Astrocyte of the spinal cord (primary cell): ENCODE results near the gene GAS2L2.

Experiments used
- DNase-seq: peaks from one replicate; pipeline ENCODE4 v3.0.0; 2011; ENCODE audit warnings: low read depth, low spot score
- H3K4me3 ChIP-seq: 2 replicates; pipeline ENCODE4 v1.5.1; 2011; ENCODE audit warnings: low read depth, mild to moderate bottlenecking, low read length, moderate library complexity
- CTCF ChIP-seq: IDR thresholded peaks from 2 replicates; pipeline ENCODE4 v1.5.1; 2012; ENCODE audit warnings: low read depth, mild to moderate bottlenecking, low read length, inconsistent platforms
- in situ Hi-C: cut with HindIII; loops from 2 replicates; pipeline ENCODE4 v1.10.0; 2017; ENCODE audit warnings: low sequenced_read_pairs

Gene GAS2L2

GRCh38 chr17:35774499-35774898 is 21.5 kb upstream of the GAS2L2 start:
- H3K4me3 ChIP-seq: no peak overlapping the region
- no peak for TF ChIP-seq CTCF
- peak; percentile 68 for DNase-seq
- in situ Hi-C loops: no loop called here

GRCh38 chr17:35773679-35774425 is 20.8 kb upstream of the GAS2L2 start:
- DNase-seq: no peak

GRCh38 chr17:35773129-35773528 is 20.1 kb upstream of the GAS2L2 start:
- DNase-seq: no peak
- no peak for TF ChIP-seq CTCF
- no peak overlapping the region for H3K4me3 ChIP-seq
- in situ Hi-C loops: no loop called here

More at GRCh38 chr17:35773679-35774425, 20.8 kb upstream of the GAS2L2 start:
- no peak for TF ChIP-seq CTCF
- in situ Hi-C loops: no loop called here
- H3K4me3 ChIP-seq: no peak overlapping the region

GRCh38 chr17:35769895-35770486 is 17.0 kb upstream of the GAS2L2 start:
- no peak for DNase-seq
- H3K4me3 ChIP-seq: no peak overlapping the region
- peak; percentile 26 for TF ChIP-seq CTCF
- in situ Hi-C loops: no loop called here

GRCh38 chr17:35768797-35769196 is 15.8 kb upstream of the GAS2L2 start:
- no peak overlapping the region for H3K4me3 ChIP-seq
- no peak for TF ChIP-seq CTCF
- in situ Hi-C loops: no loop called here
- DNase-seq: no peak

GRCh38 chr17:35766903-35767510 is 14.0 kb upstream of the GAS2L2 start:
- DNase-seq: peak; percentile 36
- TF ChIP-seq CTCF: peak; percentile 52
- in situ Hi-C loops: no loop called here
- H3K4me3 ChIP-seq: no peak overlapping the region
